Muscle of leg (tissue), 11 donors: ENCODE results near the gene CRYBG1. TPM values are rescaled to one million over a fixed set of nuclear protein-coding genes. Genes with fewer than 3 reads are reported as not detected.
"Not testable (repeated sequence)": the region's sequence is repeated elsewhere in the genome, so short reads cannot be mapped to it uniquely, and the experiment has no call there.

Experiments
- DNase-seq: peaks from one replicate; pipeline ENCODE4 v3.0.0; 2013
- H3K27ac ChIP-seq: one replicate; pipeline ENCODE4 v1.5.1; 2013; ENCODE audit warnings: mild to moderate bottlenecking, low read length, control low read depth
- H3K27me3 ChIP-seq: one replicate; pipeline ENCODE4 v1.6.1; 2013; ENCODE audit warnings: low read length; ENCODE audit not compliant: control insufficient read depth, insufficient read depth
- H3K36me3 ChIP-seq: one replicate; pipeline ENCODE4 v1.6.1; 2013; ENCODE audit warnings: low read length; ENCODE audit not compliant: control insufficient read depth, insufficient read depth
- H3K4me1 ChIP-seq: one replicate; pipeline ENCODE4 v1.6.1; 2013; ENCODE audit warnings: low read length; ENCODE audit not compliant: control insufficient read depth, insufficient read depth
- H3K4me3 ChIP-seq: one replicate; pipeline ENCODE4 v1.5.1; 2013; ENCODE audit warnings: low read length, control low read depth
- H3K9me3 ChIP-seq: replicated peaks from 2 replicates; pipeline ENCODE4 v1.6.1; 2013; ENCODE audit warnings: low read depth, low read length; ENCODE audit not compliant: control insufficient read depth
- WGBS: methylation state at CpG from one replicate; pipeline ENCODE4 v1.1.5; 2013; ENCODE audit warnings: missing lambda C conversion rate; ENCODE audit not compliant: insufficient coverage; 5-methylcytosine and 5-hydroxymethylcytosine counted together
- polyA plus RNA-seq, 8 donors: library from polyadenylated mRNA; unstranded; fragments of 120-200 nt; gene quantifications; one replicate each; pipeline versions ENCODE4 v1.2.1 to v1.2.3, GENCODE V29; 2013; ENCODE audit warnings: inconsistent platforms in 1 of 8, low replicate concordance in 1 of 8; ENCODE audit not compliant: insufficient read length in 8 of 8, insufficient read depth in 1 of 8
- total RNA-seq: library from RNA; stranded (reverse); fragments of 120-200 nt; gene quantifications from one replicate; pipeline ENCODE4 v1.2.4, GENCODE V29; 2013

Gene CRYBG1
- total and polyA plus RNA-seq, 9 donors: 1.9 to 5.4 (median 2.3) TPM

DNA sequence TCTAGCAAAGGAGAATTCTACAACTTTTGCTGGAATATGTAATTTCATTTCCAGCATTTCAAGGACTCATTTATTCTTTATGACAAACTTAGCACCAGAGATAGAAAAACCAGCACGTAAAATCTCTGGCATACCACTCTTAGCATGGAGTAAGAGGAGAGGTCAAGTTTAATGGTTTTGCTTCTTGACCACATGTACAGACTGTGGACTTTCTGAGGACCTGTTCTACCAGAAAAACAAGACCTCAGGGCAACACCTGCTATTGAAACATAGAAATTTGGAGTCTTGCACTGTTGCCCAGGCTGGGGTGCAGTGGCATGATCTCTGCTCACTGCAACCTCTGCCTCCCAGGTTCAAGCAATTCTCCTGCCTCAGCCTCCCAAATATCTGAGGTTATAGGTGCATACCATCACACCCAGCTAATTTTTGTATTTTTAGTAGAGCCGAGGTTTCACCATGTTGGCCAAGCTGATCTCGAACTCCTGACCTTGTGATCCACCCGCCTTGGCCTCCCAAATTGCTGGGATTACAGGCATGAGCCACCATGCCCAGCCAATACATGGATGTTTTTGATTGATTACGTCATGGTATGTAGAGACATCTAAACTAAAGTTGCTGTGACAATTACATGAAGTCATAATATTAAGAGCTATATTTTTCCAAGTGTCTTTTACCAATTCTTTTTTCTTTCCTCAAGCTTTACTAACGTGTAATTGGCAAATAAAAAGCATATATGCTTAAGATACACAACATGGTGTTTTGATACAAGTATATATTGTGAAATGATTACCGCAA, 36.1 kb downstream of the CRYBG1 start:
- Histone ChIP-seq H3K9me3 (no peaks in the 10 kb centered on the region), H3K27me3 (no peaks in the 10 kb centered on the region), H3K36me3 (no peaks in the 10 kb centered on the region), H3K4me3 (no peak overlapping the region), H3K27ac (no peak overlapping the region), H3K4me1 (no peaks in the 10 kb centered on the region)
- 100% methylated on average over 2 of the region's 7 CpGs for WGBS
- DNase-seq: no peak

DNA sequence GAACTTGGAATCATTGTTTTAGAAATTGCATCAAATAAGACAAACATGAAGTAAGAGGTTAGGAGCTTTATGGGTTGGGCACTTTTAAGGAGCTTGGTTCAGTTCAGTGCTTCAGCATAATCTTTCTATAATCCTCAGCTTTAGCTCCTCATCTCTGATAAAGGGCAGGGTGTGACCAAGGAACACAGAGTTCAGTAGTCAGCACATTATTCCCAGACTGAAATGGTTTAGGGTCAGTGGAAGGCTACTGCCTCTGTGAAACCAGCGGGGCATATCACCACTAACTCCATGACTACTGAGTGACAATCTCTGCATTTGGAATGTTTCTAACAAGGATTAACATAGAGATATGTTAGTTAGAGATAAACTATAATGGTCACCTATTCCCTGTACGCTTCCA, 36.9 kb downstream of the CRYBG1 start:
- no peaks in the 10 kb centered on the region for H3K4me1 ChIP-seq
- no peaks in the 10 kb centered on the region for H3K36me3 ChIP-seq
- no peak overlapping the region for H3K27ac ChIP-seq
- no peaks in the 10 kb centered on the region for H3K9me3 ChIP-seq
- H3K27me3 ChIP-seq: no peaks in the 10 kb centered on the region
- WGBS: no CpG with 5 or more reads among the region's 2 CpGs
- no peak for DNase-seq
- H3K4me3 ChIP-seq: no peak overlapping the region

DNA sequence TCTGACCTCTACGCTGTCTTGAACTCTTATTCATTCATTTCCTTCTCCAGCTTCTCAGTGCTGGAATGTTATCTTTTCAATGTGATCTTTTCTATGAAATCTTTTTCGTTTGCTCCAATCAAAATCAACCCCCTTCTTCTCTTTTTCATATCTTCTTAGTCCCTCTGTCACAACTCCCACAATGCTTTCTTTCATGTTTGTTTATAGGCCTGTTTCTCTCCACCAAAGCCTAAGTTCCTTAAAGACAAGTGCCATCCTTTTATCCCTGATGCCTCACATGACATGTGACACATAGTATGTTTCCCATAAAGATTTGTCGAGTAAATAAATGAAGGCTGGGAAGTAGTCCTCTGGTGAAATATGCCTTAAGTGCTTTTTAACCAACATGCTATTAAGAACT, 38.1 kb downstream of the CRYBG1 start:
- no peaks in the 10 kb centered on the region for H3K27me3 ChIP-seq

DNA sequence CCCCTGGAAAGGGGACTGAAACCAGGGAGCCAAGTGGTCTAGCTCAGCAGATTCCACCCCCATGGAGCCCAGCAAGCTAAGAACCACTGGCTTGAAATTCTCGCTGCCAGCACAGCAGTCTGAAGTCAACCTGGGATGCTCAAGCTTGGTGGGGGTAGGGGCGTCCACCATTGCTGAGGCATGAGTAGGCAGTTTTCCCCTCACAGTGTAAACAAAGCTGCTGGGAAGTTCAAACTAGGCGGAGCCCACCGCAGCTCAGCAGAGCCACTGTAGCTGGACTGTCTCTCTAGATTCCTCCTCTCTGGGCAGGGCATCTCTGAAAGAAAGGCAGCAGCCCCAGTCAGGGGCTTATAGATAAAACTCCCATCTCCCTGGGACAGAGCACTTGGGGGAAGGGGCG, 44.5 kb downstream of the CRYBG1 start:
- not testable (repeated sequence) for H3K9me3 ChIP-seq
- WGBS: 63% methylated on average over 3 of the region's 5 CpGs

More for the DNA sequence above, 38.1 kb downstream of the CRYBG1 start:
- WGBS: 50% methylated on average over 1 of the region's 3 CpGs
- H3K4me3 ChIP-seq: no peak overlapping the region
- DNase-seq: no peak
- no peaks in the 10 kb centered on the region for H3K4me1 ChIP-seq
- H3K9me3 ChIP-seq: no peaks in the 10 kb centered on the region
- no peaks in the 10 kb centered on the region for H3K36me3 ChIP-seq
- no peak overlapping the region for H3K27ac ChIP-seq

DNA sequence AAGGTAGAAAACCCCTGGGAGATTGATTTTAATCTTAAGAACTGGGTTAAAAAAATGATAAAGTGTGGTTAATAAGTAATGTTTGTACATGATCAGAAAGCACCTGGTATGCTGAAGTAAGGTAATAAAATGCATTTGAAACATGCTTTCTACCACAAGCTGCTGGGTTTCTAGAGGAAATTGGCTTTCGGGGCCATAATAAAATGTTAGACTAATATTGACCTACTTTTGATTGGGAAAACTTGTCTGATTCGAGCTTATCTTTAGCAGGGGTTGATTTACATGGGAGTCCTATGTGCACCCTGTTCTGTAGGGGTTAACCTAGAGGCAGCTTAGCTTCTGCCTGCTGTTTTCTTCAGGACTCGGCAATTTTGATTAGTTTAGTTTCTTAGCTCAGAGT, 50.5 kb downstream of the CRYBG1 start:
- H3K27ac ChIP-seq: no peak overlapping the region
- no peaks in the 10 kb centered on the region for H3K9me3 ChIP-seq
- no peak for DNase-seq
- no peaks in the 10 kb centered on the region for H3K27me3 ChIP-seq
- 66% methylated on average over 2 of the region's 3 CpGs for WGBS
- no peaks in the 10 kb centered on the region for H3K4me1 ChIP-seq
- no peaks in the 10 kb centered on the region for H3K36me3 ChIP-seq
- H3K4me3 ChIP-seq: no peak overlapping the region

More for the DNA sequence above, 44.5 kb downstream of the CRYBG1 start:
- H3K27me3 ChIP-seq, H3K36me3 ChIP-seq, H3K4me3 ChIP-seq, H3K27ac ChIP-seq, DNase-seq, H3K4me1 ChIP-seq: not testable (repeated sequence)

DNA sequence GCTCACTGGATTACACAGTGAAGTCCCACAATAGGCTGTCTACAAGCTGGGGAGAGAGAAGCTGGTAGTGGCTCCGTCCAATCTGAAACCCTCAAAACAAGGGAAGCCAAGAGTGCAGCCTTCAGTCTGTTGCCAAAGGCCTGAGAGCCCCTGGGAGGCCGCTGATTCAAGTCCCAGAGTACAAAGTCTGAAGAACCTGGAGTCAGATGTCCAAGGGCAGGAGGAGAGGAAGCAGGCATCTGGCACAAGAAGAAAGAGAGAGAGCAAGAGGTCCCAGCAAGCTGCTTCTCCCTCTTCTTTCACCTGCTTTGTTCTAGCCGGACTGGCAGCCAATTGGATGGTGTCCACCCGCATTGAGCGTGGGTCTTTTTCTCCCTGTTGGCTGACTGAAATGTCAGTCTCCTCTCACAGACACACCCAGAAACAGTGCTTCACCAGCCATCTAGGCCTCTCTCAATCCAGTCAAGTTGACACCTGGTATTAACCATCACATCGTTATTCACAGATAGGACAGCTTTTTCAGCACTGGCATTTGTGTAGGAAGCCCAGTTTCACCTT, 51.2 kb downstream of the CRYBG1 start:
- H3K27me3 ChIP-seq: no peaks in the 10 kb centered on the region
- WGBS: 55% methylated on average over 3 of the region's 6 CpGs
- no peaks in the 10 kb centered on the region for H3K9me3 ChIP-seq
- no peaks in the 10 kb centered on the region for H3K4me1 ChIP-seq
- H3K27ac ChIP-seq: no peak overlapping the region
- DNase-seq: no peak
- H3K36me3 ChIP-seq: no peaks in the 10 kb centered on the region
- H3K4me3 ChIP-seq: no peak overlapping the region

DNA sequence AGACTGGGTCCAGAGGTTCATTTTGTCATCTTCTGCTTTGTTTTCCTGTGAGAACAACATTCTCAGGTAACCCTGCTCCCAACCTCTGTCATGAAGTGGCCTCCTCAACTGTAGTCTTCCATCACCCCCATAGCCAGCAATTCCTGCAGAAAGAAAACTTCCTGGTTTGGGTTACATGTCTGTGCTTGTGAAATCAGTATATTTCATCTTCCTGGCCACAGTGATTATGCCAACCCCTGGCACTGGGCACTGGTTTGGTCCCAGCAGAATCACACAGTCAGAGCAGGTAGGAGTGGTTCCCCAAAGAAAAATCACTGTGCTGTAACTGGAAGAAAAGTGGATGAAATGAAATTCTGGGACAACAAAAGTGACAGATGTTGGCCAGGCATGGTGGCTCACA, 52.5 kb downstream of the CRYBG1 start:
- Histone ChIP-seq H3K27me3 (no peaks in the 10 kb centered on the region), H3K9me3 (no peaks in the 10 kb centered on the region), H3K4me3 (no peak overlapping the region), H3K4me1 (no peaks in the 10 kb centered on the region), H3K27ac (no peak overlapping the region), H3K36me3 (no peaks in the 10 kb centered on the region)
- DNase-seq: no peak

DNA sequence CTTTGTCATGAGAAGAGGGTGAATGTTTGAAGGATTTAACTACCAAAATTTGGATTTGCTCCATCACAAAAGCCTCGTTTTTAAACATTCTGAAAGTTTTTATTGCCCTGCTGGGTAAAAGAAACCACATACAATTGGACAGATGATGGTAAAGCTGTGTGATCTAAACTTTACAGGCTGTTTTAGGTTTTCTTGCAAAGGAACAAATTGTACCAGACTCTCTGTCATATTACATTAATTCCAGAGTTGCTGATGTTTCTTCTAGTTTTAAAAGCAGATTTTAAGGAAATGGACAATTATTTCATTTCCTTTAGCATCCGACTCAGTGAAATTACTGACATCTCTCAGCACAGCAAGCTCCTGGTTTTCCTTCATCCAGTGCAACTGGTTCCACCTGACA, 53.2 kb downstream of the CRYBG1 start:
- no peaks in the 10 kb centered on the region for H3K9me3 ChIP-seq
- no CpG with 5 or more reads among the region's 2 CpGs for WGBS
- H3K4me1 ChIP-seq: no peaks in the 10 kb centered on the region
- H3K4me3 ChIP-seq: no peak overlapping the region
- H3K27me3 ChIP-seq: no peaks in the 10 kb centered on the region
- DNase-seq: no peak
- no peak overlapping the region for H3K27ac ChIP-seq
- no peaks in the 10 kb centered on the region for H3K36me3 ChIP-seq

DNA sequence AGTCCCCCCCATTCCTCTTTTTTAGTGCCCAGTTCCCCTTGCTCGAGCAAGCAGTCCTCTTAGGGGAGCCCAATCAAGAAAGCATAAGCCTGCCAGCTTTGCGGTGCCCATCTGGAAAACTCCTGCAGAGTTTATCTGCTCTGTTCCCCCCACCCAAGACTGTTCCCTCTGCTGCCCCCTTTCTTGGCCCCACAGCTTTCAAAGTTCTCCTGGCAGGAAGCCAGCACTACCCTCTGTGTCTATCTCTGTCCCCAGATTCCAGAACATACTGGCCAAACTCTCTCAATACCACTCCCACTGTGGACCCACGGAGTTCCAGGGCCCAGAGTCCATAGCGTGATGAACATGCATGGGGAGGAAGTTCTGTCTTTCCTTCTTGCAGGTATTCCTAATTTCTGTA, 55.4 kb downstream of the CRYBG1 start:
- no peaks in the 10 kb centered on the region for H3K36me3 ChIP-seq
- DNase-seq: no peak
- H3K4me3 ChIP-seq: no peak overlapping the region
- no peaks in the 10 kb centered on the region for H3K4me1 ChIP-seq
- no peaks in the 10 kb centered on the region for H3K9me3 ChIP-seq
- no peak overlapping the region for H3K27ac ChIP-seq
- WGBS: 63% methylated on average over 2 of the region's 4 CpGs
- H3K27me3 ChIP-seq: no peaks in the 10 kb centered on the region

DNA sequence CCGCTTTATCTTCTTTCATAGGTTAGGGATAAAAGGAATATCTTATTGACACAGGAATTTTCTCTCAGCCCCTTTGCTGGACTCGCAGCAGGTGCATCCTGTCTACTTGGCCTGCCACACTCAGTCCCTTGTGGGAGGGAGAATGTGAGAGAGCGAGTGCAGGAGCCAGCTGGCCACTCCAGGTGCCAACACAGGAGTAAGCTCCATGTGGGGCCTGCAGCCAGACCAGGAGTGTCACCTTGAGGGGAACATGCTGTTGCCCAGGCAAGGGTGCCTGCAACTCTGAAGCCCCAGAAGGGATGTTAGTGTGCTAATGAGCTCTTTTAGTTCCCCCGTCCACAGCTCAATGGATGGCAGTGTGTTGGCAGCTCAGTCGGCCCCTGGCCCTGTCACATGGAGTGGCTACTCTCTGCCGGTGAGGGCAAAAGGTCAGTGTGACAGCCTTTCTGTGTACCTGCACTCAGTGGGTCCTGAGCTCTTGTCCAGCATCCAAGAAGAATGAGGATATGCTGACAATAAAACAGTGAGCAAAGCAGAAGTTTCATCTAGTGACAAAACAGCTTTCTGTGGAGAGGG, 57.1 kb downstream of the CRYBG1 start:
- no peaks in the 10 kb centered on the region for H3K27me3 ChIP-seq
- no peak overlapping the region for H3K27ac ChIP-seq
- no peaks in the 10 kb centered on the region for H3K4me1 ChIP-seq
- no peaks in the 10 kb centered on the region for H3K36me3 ChIP-seq
- 51% methylated on average over 5 of the region's 6 CpGs for WGBS
- no peaks in the 10 kb centered on the region for H3K9me3 ChIP-seq
- no peak for DNase-seq
- H3K4me3 ChIP-seq: no peak overlapping the region
